ENCODE data around the gene ARHGEF7.

The ARHGEF7 gene

DNA sequence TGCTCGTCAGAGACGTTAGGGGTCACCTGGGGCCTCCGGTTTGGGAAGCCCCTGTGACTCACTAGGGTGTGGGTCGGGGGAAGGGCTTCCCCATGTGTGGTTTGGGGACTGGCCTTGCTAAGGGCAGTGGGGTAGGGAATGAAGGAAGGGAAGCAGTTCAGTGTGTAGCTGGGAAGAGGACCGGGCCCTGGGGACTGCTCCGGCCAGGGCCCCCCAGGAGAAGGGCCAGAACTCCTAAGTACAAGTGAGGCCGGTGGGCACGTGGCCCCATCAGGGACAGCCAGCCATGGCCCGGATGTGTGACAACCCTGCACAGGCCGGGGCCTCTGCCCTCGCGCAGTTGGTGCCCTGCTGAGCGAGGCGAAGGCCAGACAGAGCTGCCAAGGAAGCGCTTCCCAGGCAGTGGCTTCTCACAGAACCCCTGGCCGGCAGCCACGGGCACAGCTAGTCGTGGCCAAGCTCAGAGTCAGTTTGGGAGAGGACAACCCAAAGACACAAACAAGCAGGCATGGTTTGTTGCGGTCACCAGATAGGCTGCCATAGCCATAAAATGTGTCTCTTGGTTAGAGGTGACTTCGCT, 231.1 kb downstream of the ARHGEF7 start:
- no peak for DNase-seq (ENCODE audit: low spot score)

DNA sequence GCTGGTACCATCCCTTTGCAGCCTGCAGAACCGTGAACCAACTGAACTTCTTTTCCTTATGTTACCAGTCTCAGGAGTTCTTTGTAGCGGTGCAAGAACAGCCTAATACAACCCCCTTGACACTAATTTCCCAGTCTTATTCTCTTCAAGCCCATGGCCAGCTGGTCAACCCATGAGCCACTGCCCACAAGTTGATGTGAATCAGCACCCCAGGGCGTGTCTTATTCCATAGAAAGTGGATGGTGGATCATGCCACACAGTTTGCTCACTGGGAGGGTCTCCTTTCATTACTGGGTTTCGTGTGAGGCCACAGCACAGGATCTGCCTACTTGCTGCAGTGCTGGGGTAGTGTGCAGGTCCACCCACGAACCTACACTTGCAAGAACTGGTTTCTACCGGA, 232.3 kb downstream of the ARHGEF7 start:
- no peak for DNase-seq (ENCODE audit: low spot score)

DNA sequence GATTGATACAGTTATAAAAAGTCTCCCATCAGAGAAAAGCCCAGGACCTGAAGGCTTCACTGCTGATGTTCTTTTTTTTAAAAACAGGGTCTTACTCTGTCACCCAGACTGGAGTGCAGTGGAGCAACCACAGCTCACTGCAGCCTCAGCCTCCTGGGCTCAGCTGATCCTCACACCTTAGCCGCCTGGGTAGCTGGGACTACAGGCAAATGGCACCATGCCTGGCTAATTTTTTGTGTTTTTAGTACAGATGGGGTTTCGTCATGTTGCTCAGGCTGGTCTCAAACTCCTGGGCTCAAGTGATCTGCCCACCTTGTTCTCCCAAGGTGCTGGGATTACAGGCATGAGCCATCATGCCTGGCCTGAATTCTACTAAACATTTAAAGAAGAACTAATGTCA, 238.4 kb downstream of the ARHGEF7 start:
- no peak for DNase-seq (ENCODE audit: low spot score)

DNA sequence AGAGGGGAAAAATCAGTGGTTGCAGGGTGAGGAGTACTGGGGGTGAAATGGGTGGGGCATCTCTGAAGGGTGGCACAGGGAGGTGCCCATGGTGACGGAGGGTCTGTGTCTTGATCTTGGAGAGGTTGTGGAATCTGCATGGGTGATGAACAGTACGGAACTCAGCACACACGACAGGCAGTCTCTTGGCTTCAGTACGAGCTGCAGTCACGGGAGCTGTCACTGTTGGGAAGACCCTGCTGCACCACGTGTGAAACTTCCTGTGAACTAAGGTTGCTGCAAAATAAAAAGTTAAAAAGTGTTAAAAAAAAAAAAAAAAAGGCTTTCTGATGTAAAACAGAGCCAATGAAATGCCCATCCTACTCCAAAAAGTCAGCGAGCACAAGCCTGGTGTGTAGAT, 239.7 kb downstream of the ARHGEF7 start:
- DNase-seq (ENCODE audit: low spot score) = no peak
